ENCODE measurements around the gene DXO.
"Not testable (repeated sequence)": the region's sequence is repeated elsewhere in the genome, so short reads cannot be mapped to it uniquely, and the experiment has no call there.

DNA sequence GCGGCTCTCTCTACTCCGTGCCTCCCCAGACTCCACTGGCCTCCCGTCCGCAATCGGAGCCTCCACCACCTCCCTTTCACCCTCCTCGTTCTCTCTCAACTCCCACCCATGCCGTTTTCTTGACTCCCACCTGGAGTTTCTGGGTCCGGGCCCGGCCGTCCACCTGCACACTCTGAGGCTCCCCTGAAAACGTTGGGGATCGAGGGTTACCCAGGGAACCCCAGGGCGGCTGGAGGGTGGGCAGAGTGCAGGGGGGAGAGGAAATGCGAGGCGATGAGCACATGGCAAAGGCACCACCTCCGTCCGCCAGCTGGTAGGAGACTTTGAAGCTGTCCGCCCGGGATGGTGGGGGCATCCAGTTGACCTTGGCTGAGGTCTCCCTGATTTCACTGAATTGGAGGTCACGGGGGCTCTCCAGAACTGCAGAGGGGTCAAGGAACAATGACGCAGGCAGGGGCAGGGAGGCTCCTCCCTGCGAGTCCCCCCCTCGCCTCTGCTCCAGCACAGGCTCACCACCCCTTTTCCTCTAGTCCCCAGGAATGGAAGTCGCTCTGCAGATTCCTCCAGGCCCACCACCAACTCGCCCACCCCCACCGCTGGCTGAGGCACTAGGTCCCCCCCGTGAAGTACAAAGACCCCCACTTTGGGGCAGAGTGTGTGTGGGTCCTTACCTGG, 39.1 kb upstream of the DXO start:
- not testable (repeated sequence) for TF ChIP-seq SUZ12 (IDR thresholded peaks at IDR 0.05); BHLHE40 (IDR thresholded peaks at IDR 0.05; ENCODE audit: borderline replicate concordance); CTBP1 (IDR thresholded peaks at IDR 0.05; ENCODE audit: borderline replicate concordance); L3MBTL2 (conservative IDR thresholded peaks at IDR 0.05); TARDBP (IDR thresholded peaks at IDR 0.05); FOXK2 (IDR thresholded peaks at IDR 0.05); HDGF (IDR thresholded peaks at IDR 0.05; ENCODE audit: borderline replicate concordance); ZNF384 (IDR thresholded peaks at IDR 0.05); FOXM1 (IDR thresholded peaks at IDR 0.05; ENCODE audit: borderline replicate concordance); SP1 (IDR thresholded peaks at IDR 0.05); FOXA1 (IDR thresholded peaks at IDR 0.05); NFRKB (IDR thresholded peaks at IDR 0.05)

Data from HEK293T (cell line).